DMS153 treated with DMSO at 0.1 percent for 48 hours (cell line): Measurements from ENCODE around the gene TPM3.
A peak's percentile ranks its signal among the peaks of the same experiment; 100 is the strongest.
"Not testable (repeated sequence)": the region's sequence is repeated elsewhere in the genome, so short reads cannot be mapped to it uniquely, and the experiment has no call there.

Source experiments
- DNase-seq: peaks from one replicate; lab custom pipeline; 2025; ENCODE audit not compliant: unreplicated experiment; lab: John Stamatoyannopoulos, UW

The TPM3 gene

GRCh38 chr1:154206196-154206595 lies 14.3 kb upstream of the TPM3 start, which contains the start of gene CFAP141:
TSS of gene CFAP141 (minus strand) at chr1:154206333. CDS start at chr1:154206307, 26 bp downstream.
- peak; percentile 16 for DNase-seq

- DNase-seq: not testable (repeated sequence)
Measured at GRCh38 chr1:154205778-154206177, 13.9 kb upstream of the TPM3 start.

GRCh38 chr1:154199563-154199879 lies 7.6 kb upstream of the TPM3 start:
- DNase-seq: no peak

GRCh38 chr1:154198756-154199562 lies 7.1 kb upstream of the TPM3 start:
- DNase-seq: peak; percentile 34

- DNase-seq: peak; percentile 40
Measured at GRCh38 chr1:154193821-154194220, 1.9 kb upstream of the TPM3 start.

GRCh38 chr1:154192476-154192875 lies 576 bp upstream of the TPM3 start:
- no peak for DNase-seq

GRCh38 chr1:154190550-154190949 lies 1.4 kb downstream of the TPM3 start:
- no peak for DNase-seq

GRCh38 chr1:154186852-154187501 lies 4.9 kb downstream of the TPM3 start:
- DNase-seq: no peak

GRCh38 chr1:154186177-154186576 lies 5.7 kb downstream of the TPM3 start:
- peak; percentile 82 for DNase-seq

GRCh38 chr1:154183046-154183915 lies 8.6 kb downstream of the TPM3 start:
- peak; percentile 99 for DNase-seq

GRCh38 chr1:154182344-154183045 lies 9.4 kb downstream of the TPM3 start:
- DNase-seq: no peak

GRCh38 chr1:154181944-154182343 lies 10.0 kb downstream of the TPM3 start:
- DNase-seq: no peak

GRCh38 chr1:154179946-154180687 lies 11.8 kb downstream of the TPM3 start:
- DNase-seq: no peak

GRCh38 chr1:154178911-154179811 lies 12.7 kb downstream of the TPM3 start:
- DNase-seq: no peak

- DNase-seq: no peak
Measured at GRCh38 chr1:154178013-154178412, 13.9 kb downstream of the TPM3 start.

GRCh38 chr1:154176337-154176736 lies 15.6 kb downstream of the TPM3 start:
- DNase-seq: no peak

- DNase-seq: no peak
Measured at GRCh38 chr1:154174654-154175053, 17.2 kb downstream of the TPM3 start.

- no peak for DNase-seq
Measured at GRCh38 chr1:154171880-154172279, 20.0 kb downstream of the TPM3 start.

- DNase-seq: no peak
Measured at GRCh38 chr1:154171223-154171583, 20.7 kb downstream of the TPM3 start.
